Measurements from ENCODE around the gene MAP6.

DNA sequence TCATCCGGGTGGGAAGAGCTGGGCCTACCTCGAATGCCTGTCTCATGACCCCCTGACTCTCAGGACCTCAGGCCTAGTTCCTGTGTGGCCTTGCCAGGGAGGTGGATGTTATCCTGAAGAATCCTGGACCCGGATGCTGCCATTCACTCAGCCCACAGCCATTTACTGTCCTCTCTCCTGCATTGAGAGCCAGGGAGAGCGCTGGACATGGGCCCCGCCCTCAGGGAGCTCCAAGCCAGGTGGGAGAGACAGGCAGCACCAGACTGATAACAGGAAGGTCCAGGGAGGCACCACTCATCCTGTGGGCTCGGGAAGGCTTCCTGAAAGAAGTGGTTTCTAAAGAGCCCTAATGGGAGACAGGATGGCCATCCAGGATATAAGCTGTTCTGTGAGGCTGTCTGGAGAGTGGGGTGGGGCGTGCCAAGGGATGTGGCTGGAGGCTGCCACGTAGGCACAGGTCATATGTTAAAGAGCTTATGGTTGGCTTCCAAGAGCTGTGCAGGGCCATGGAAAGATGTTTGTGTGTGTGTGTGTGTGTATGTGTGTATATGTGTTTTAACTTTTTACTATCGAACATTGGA lies 98.2 kb downstream of the MAP6 start:
- TF ChIP-seq POLR2A (IDR thresholded peaks at IDR 0.05), result no peak
- TF ChIP-seq, protein P1, sequence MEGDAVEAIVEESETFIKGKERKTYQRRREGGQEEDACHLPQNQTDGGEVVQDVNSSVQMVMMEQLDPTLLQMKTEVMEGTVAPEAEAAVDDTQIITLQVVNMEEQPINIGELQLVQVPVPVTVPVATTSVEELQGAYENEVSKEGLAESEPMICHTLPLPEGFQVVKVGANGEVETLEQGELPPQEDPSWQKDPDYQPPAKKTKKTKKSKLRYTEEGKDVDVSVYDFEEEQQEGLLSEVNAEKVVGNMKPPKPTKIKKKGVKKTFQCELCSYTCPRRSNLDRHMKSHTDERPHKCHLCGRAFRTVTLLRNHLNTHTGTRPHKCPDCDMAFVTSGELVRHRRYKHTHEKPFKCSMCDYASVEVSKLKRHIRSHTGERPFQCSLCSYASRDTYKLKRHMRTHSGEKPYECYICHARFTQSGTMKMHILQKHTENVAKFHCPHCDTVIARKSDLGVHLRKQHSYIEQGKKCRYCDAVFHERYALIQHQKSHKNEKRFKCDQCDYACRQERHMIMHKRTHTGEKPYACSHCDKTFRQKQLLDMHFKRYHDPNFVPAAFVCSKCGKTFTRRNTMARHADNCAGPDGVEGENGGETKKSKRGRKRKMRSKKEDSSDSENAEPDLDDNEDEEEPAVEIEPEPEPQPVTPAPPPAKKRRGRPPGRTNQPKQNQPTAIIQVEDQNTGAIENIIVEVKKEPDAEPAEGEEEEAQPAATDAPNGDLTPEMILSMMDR (IDR thresholded peaks at IDR 0.05), result no peak

Data from right lobe of liver (tissue), 4 donors.